Esophagus muscularis mucosa (tissue), 4 donors: ENCODE measurements around the gene IDNK. TPM values are rescaled to one million over a fixed set of nuclear protein-coding genes. Genes with fewer than 3 reads are reported as not detected.

Experiments
- DNase-seq: peaks from one replicate; pipeline ENCODE4 v3.0.0-alpha.2; 2017; ENCODE audit errors: extremely low spot score
- H3K27ac ChIP-seq, 4 donors: fragments of 200-600 bp; sonication (generic); replicated peaks in 1 of 4; 1 replicate in 3 of 4; 2 replicates in 1 of 4; pipeline ENCODE4 v1.5.1; 2016 to 2019; ENCODE audit warnings: mild to moderate bottlenecking in 1 of 4
- H3K27me3 ChIP-seq, 4 donors: fragments of 200-600 bp; sonication (generic); one replicate each; pipeline versions ENCODE4 v1.5.1 to v1.6.0; 2016 to 2019
- H3K36me3 ChIP-seq, 4 donors: fragments of 200-600 bp; sonication (generic); one replicate each; pipeline ENCODE4 v1.5.1; 2016 to 2019
- H3K4me1 ChIP-seq, 4 donors: fragments of 200-600 bp; sonication (generic); one replicate each; pipeline ENCODE4 v1.5.1; 2016 to 2019
- H3K4me3 ChIP-seq, 4 donors: fragments of 200-600 bp; sonication (generic); 1 replicate in 2 of 4; 2 replicates in 2 of 4; pipeline ENCODE4 v1.5.1; 2016 to 2019; ENCODE audit warnings: mild to moderate bottlenecking in 4 of 4, moderate library complexity in 1 of 4
- H3K9me3 ChIP-seq, 4 donors: fragments of 200-600 bp; sonication (generic); 1 replicate in 3 of 4; 2 replicates in 1 of 4; pipeline ENCODE4 v1.5.1; 2016 to 2019
- CTCF ChIP-seq, 3 experiments: fragments of 200-600 bp in 2 of 3; fragments of 450-650 bp in 1 of 3; sonication (generic) in 2 of 3; IDR thresholded peaks; one replicate each; pipeline ENCODE4 v1.5.1; 2017 to 2019; ENCODE audit warnings: antibody characterized with exemption in 3 of 3, mild to moderate bottlenecking in 2 of 3, moderate library complexity in 1 of 3
- EP300 ChIP-seq: sonication (generic); formaldehyde crosslinking; IDR thresholded peaks from one replicate; pipeline ENCODE4 v1.6.1; 2017; ENCODE audit warnings: antibody characterized with exemption
- POLR2A ChIP-seq: fragments of 450-650 bp; IDR thresholded peaks from one replicate; pipeline ENCODE4 v1.6.1; 2017; ENCODE audit warnings: antibody characterized with exemption, moderate library complexity, mild to moderate bottlenecking, low read depth
- POLR2AphosphoS5 ChIP-seq, 2 donors: sonication (generic); formaldehyde crosslinking; IDR thresholded peaks; one replicate each; pipeline ENCODE4 v1.6.1; 2017; ENCODE audit warnings: antibody characterized with exemption in 2 of 2
- WGBS: methylation state at CpG from one replicate; pipeline ENCODE4 v1.1.5; 2018; 5-methylcytosine and 5-hydroxymethylcytosine counted together
- intact Hi-C: fragments of 100-400 bp; cut with DNase I; formaldehyde crosslinking; loops from one replicate; pipeline ENCODE4 v1.15.1; 2023
- total RNA-seq, 4 donors: library from RNA; depleted of rRNA; stranded (reverse); fragments of >200 nt; gene quantifications; one replicate each; pipeline versions ENCODE4 v1.1.0 to v1.2.1, GENCODE V29; 2016

Gene IDNK
- total RNA-seq, 4 donors from 2014 or later = 4.6 to 9.3 (median 5.9) TPM

DNA sequence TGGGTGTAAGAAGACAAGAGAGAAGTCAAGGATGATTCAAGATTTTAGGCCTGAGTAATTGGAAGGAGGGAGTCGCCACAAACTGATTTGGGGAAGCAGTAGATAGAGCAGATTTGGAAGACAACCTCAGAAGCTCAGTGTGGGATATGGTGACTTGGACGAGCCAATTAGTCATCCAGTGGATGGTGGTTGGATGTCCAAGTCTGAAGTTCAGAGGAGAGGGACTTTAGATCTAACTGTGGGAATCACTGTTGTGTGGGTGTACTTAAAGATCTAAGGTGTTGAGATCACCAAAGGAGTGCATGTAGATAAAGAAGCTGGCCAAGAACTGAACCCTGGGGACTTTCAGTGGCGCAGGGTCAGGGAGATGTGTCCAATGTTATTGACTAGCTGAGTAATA is 2.2 kb downstream of the IDNK start:
- no peak for TF ChIP-seq EP300
- no peak for TF ChIP-seq CTCF (IDR thresholded peaks at IDR 0.05)
- TF ChIP-seq POLR2AphosphoS5 (IDR thresholded peaks at IDR 0.05) = no peak
- no peak for TF ChIP-seq POLR2A
- Histone ChIP-seq H3K9me3 (no peaks in the 10 kb centered on the region), H3K36me3 (peaks cover 0 to 29% (median 11%) of the 10 kb centered on the region in 4 donors), H3K4me3 (no peak overlapping the region), H3K27ac (no peak overlapping the region), H3K27me3 (no peaks in the 10 kb centered on the region), H3K4me1 (peaks cover 6 to 19% (median 15%) of the 10 kb centered on the region in 4 donors)
- WGBS = 92% methylated on average over 3 of the region's 3 CpGs
- no peak for DNase-seq
- intact Hi-C loops = no loop called here

DNA sequence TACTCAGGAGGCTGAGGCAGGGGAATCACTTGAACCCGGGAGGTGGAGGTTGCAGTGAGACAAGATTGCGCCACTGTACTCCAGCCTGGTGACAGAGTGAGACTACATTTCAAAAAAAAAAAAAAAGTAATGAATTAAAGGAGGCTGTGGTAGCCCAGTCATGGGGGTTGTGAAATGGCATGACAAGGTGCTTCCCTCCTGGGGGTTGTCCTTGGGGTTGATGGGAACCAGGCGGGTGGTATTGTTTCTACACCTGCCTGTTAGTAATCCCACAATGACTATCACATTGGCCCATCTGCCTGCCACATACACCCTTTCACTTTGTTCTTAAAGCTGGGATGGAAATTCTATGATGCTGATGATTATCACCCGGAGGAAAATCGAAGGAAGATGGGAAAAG is 5.6 kb downstream of the IDNK start:
- no peak overlapping the region for H3K27ac ChIP-seq
- TF ChIP-seq CTCF (IDR thresholded peaks at IDR 0.05) (no peak), EP300 (no peak)
- H3K36me3 ChIP-seq = peaks cover 0 to 29% (median 11%) of the 10 kb centered on the region in 4 donors
- H3K9me3 ChIP-seq = no peaks in the 10 kb centered on the region
- intact Hi-C loops = no loop called here
- H3K4me1 ChIP-seq = peaks cover 6 to 13% (median 7%) of the 10 kb centered on the region in 4 donors
- H3K4me3 ChIP-seq = no peak overlapping the region
- DNase-seq = no peak
- H3K27me3 ChIP-seq = no peaks in the 10 kb centered on the region
- WGBS = 85% methylated on average over 5 of the region's 5 CpGs

DNA sequence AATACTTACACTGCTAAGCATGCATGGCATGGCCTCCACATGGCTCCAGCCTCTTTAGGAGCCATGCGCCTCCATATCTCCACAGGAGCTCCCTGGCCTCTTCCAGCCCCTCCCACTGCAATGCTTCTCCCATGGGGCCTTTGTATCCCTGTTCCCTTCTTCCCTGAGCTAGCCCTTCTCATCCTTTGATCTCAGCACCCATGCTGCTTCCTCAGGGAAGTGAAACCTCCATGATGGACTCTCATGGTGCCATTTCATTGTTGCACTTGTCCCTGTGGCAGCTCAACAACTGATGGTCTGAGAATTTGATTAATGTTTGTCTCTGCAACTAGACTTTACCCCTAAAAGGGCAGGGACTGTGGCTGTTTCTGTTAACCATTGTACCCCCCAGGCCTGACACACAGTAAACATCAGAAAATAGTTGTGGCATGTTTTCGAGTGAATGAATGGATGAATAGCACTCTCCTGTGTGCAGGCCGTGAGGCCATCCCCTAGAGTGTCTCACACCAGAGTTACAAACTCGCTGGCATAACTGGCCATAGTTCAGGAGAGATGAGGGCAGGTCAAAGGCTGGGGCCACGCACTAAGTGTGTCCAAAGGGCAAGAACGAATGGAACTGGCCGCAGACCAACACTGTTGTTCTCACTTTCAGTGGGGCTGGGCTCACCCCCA is 6.6 kb downstream of the IDNK start:
- H3K9me3 ChIP-seq = no peaks in the 10 kb centered on the region

DNA sequence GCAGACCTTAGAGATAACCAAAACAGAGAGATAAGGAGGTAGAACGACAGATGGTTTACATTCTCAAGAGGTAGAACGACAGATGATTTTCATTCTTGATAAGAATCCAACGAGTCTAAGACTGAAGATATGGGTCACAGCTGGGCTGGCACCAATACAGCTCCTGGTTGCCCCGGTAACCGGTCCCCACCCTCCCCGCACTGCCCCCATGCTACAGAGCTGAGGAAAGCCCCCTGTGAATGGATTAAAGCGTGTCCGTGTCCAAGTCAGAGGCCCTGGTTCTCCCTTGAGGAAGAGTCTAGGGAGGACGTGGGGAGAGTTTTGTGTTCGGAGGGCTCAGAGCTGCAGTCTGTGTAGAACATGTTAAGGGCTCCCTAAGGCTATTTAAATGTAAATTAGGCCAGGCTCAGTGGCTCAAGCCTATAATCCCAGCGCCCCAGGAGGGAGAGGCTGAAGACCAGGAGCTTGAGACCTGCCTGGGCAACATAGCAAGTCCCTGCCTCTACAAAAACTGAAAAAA is 8.1 kb downstream of the IDNK start:
- Histone ChIP-seq H3K4me1 (peaks cover 0 to 3% (median 0%) of the 10 kb centered on the region in 4 donors), H3K27me3 (no peaks in the 10 kb centered on the region), H3K27ac (no peak overlapping the region), H3K9me3 (no peaks in the 10 kb centered on the region), H3K4me3 (no peak overlapping the region), H3K36me3 (peaks cover 0 to 32% (median 11%) of the 10 kb centered on the region in 4 donors)
- intact Hi-C loops = no loop called here
- WGBS = 33% methylated on average over 11 of the region's 11 CpGs
- TF ChIP-seq POLR2AphosphoS5 (IDR thresholded peaks at IDR 0.05) (no peak), CTCF (IDR thresholded peaks at IDR 0.05) (no peak), POLR2A (no peak), EP300 (no peak)
- no peak for DNase-seq

More for the DNA sequence above, 6.6 kb downstream of the IDNK start:
- no peaks in the 10 kb centered on the region for H3K27me3 ChIP-seq
- TF ChIP-seq EP300 (no peak), CTCF (IDR thresholded peaks at IDR 0.05) (no peak)
- 86% methylated on average over 7 of the region's 7 CpGs for WGBS
- peaks cover 0 to 29% (median 11%) of the 10 kb centered on the region in 4 donors for H3K36me3 ChIP-seq
- no peak overlapping the region for H3K27ac ChIP-seq
- no peak overlapping the region for H3K4me3 ChIP-seq
- no peak for DNase-seq
- intact Hi-C loops = no loop called here
- H3K4me1 ChIP-seq = peaks cover 0 to 3% (median 0%) of the 10 kb centered on the region in 4 donors

- TF ChIP-seq POLR2AphosphoS5 (IDR thresholded peaks at IDR 0.05) (no peak), CTCF (IDR thresholded peaks at IDR 0.05) (no peak), EP300 (no peak), POLR2A (no peak)
- no peak overlapping the region for H3K4me3 ChIP-seq
- H3K9me3 ChIP-seq = no peaks in the 10 kb centered on the region
- 100% methylated on average over 1 of the region's 1 CpG for WGBS
- intact Hi-C loops = no loop called here
- H3K27ac ChIP-seq = no peak overlapping the region
- DNase-seq = no peak
- no peaks in the 10 kb centered on the region for H3K27me3 ChIP-seq
- peaks cover 0 to 3% (median 0%) of the 10 kb centered on the region in 4 donors for H3K4me1 ChIP-seq
- H3K36me3 ChIP-seq = peaks cover 0 to 17% (median 5%) of the 10 kb centered on the region in 4 donors
Measured at GRCh38 chr9:83633255-83633654, 10.3 kb downstream of the IDNK start.
